ENCODE data around the gene CACNA1C.

Gene CACNA1C

DNA sequence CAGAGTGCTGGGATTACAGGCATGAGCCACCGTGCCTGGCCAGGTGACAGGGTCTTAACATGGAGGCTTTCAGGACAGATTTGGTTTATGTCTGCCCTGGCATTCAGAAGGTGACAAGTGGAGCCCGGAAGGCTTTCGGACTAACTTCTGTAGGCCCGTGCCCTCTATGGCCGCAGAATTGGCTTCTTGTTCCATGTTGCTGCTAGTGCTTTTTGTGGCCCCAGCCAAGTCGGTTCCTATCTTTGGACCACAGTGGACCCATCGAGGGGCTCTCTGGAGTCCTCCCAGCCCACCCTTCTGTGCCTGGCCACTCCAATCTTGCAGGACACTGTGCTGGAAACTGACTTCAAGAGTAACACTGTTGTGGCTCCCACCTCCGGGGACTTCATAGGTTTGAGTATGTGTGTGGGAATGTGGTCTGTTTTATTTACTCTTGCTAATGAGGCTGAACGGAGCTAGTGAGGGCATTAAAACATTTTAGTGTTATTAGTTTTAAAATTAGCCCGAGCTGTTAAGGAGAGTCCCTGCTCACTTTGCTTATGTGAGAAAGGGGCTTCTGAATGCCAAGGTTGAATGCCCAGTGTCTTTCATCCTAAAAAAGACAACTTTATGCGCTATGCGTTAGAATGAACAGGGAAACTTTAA is 245.9 kb downstream of the CACNA1C start:
- no peak for DNase-seq (ENCODE audit: low read depth)

DNA sequence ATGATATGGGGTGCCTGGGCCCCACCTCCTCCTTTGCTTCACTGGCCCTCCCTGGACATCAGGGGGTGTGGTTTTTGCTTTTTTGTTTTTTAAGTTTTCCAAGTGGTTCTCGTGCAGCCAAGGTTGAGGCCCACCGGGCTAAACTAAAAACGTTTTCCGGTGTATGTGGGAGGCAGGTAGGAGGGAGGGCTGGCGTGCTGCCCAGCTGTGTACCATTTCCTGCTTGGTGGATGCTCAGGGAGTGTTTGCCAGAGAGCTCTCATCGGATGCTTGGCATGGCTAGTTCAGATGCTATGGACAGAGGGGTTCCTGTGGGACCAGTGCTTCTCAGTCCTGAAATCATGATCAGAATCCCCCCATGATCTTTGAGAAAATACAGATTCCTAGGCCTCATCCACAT is 246.4 kb downstream of the CACNA1C start:
- DNase-seq (ENCODE audit: low read depth) = no peak

- no peak for DNase-seq (ENCODE audit: low read depth)
Measured at GRCh38 chr12:2300168-2300567, 247.4 kb downstream of the CACNA1C start.

- DNase-seq (ENCODE audit: low read depth) = no peak
Measured at GRCh38 chr12:2300886-2301285, 248.1 kb downstream of the CACNA1C start.

- no peak for DNase-seq (ENCODE audit: low read depth)
Measured at GRCh38 chr12:2301531-2302461, 249.0 kb downstream of the CACNA1C start.

- no peak for DNase-seq (ENCODE audit: low read depth)
Measured at GRCh38 chr12:2302711-2303580, 250.2 kb downstream of the CACNA1C start.

- no peak for DNase-seq (ENCODE audit: low read depth)
Measured at GRCh38 chr12:2304223-2304622, 251.4 kb downstream of the CACNA1C start.

DNA sequence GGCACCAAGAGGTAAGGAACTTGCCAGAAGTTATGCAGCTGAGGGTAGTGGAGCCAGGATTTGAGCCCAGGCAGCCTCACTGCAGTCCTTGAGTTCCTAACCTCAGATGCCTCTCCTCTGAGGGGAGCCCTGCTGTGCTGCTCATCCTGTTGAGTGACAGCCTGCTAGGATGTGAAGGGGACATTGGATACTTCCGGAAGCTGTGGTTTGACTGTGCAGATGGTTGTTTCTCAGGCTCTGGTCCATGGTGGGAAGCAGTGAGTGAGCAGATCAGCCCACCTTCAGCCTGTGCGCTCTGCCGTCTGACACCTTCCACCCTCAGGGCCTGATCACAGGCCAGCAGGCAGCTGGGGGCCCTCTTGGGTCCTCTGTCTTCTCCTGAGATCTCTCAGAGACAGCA is 253.2 kb downstream of the CACNA1C start:
- no peak for DNase-seq (ENCODE audit: low read depth)

- no peak for DNase-seq (ENCODE audit: low read depth)
Measured at GRCh38 chr12:2306735-2307134, 253.9 kb downstream of the CACNA1C start.

- DNase-seq (ENCODE audit: low read depth) = no peak
Measured at GRCh38 chr12:2307550-2307949, 254.8 kb downstream of the CACNA1C start.

DNA sequence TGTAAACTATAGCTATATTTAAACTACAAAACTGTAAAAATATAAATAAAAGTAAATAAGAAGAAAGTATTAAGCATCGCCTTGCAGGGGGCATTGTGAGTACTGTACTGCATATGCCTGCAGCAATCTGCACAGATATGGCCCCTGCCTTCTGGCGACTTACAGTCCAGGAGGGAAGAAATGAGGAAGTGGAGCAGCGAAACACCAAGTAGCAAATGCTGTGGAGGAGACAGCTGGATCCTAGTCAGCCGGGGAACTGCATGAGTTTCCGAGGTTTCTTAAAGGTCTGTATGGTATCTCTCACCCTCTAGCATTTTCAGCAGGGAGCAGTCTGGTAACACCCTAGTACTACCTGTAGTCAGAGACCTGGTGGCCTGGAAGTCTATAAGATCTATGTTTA is 256.9 kb downstream of the CACNA1C start:
- DNase-seq (ENCODE audit: low read depth) = no peak

GRCh38 chr12:2311020-2311778 is 258.4 kb downstream of the CACNA1C start:
- DNase-seq (ENCODE audit: low read depth) = no peak

GRCh38 chr12:2312175-2312574 is 259.4 kb downstream of the CACNA1C start:
- no peak for DNase-seq (ENCODE audit: low read depth)

DNA sequence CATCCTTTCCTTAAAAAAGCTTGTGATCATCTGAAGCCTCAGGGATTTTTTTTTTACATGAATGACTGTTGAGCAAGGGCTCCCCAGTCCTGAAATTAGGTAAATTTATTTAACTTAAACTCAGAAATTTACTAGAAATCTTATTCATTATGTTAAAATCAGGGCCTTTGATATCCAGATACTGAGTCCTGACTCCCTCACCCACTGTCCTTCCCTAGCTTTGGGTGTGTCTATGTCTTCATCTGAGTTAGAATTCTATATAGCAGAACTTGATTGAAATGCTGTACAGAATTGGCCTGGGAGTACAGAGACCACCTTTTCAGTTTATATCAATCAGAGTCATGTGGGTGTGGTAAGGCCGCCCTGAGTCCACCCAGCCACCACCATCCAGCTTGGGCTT is 260.0 kb downstream of the CACNA1C start:
- no peak for DNase-seq (ENCODE audit: low read depth)

- no peak for DNase-seq (ENCODE audit: low read depth)
Measured at GRCh38 chr12:2314492-2314891, 261.7 kb downstream of the CACNA1C start.

DNA sequence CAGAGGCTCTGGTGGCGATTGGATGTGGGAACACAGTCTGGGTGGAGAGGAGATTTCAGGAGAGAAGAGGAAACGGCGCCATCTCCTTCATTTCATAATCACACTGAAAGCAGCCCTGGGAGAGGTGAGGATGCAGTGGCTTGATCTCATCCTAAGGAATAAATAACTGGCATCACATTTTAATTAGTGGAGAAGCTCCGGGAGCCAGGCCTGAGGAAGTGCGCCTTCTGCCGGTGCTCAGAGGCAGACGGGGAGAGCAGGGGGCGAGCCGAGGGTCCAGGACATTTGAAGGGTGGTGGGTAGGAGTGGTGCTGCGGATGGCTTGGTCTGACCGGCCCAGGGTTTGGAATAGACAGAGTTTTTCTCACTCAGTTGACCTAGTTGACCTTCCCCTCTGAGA is 265.0 kb downstream of the CACNA1C start:
- no peak for DNase-seq (ENCODE audit: low read depth)

- no peak for DNase-seq (ENCODE audit: low read depth)
Measured at GRCh38 chr12:2318286-2318685, 265.5 kb downstream of the CACNA1C start.

DNA sequence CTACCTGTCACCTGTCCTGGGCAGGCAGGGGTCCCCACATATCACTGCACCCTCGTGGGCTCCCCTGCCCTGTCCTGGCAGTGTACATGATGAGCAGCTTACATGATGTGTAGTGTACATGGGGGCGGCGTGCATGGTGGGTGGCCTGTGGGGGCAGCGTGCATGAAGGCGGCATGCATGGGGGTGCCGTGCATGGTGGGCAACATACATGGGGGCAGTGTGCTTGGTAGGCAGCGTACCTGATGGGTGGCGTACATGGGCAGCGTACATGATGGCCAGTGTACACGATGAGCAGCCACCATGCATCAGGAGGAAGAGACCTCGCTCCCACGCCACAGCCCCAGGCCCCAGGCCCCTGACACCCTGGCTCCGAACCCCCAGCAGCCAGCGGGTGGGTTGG is 266.3 kb downstream of the CACNA1C start:
- DNase-seq (ENCODE audit: low read depth) = no peak

- DNase-seq (ENCODE audit: low read depth) = no peak
Measured at GRCh38 chr12:2319737-2320506, 267.1 kb downstream of the CACNA1C start.

GRCh38 chr12:2320841-2321240 is 268.1 kb downstream of the CACNA1C start:
- no peak for DNase-seq (ENCODE audit: low read depth)

- no peak for DNase-seq (ENCODE audit: low read depth)
Measured at GRCh38 chr12:2322554-2323120, 269.9 kb downstream of the CACNA1C start.

Data from activated gamma-delta T cell treated with anti-CD3 and anti-CD28 coated beads, Interleukin-2, amount 50 U/mL, for 16 hours (primary cell).